ENCODE results near the gene IL17RB. TPM values are rescaled to one million over a fixed set of nuclear protein-coding genes. Genes with fewer than 3 reads are reported as not detected.

The IL17RB gene
- total and polyA plus RNA-seq, 2 experiments from 2014 or later, result 0.79 TPM; not detected in 1

DNA sequence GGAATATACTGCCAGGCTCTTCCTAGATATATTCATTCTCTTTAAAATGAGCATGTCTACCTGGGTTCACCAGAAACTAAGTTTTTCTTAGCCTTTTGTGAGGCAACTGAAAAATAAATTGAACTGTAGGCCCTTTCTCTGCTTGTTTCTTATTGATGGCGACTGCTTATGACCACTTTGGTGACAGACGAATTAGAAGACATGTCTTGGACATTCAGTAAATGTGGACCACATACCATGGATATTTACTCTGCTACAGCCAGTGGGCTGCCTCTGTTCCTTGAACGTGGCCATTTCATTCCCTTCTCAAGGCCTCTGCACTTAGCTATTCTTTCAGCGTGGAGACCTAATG lies 45.9 kb downstream of the IL17RB start:
- H3K27me3 ChIP-seq (replicated peaks; ENCODE audit: insufficient read depth), result 0 out of 2 replicates have a peak, but pooled peaks cover 9% of the 10 kb centered on the region
- no peaks in the 10 kb centered on the region for H4K20me1 ChIP-seq (ENCODE audit: insufficient read depth)
- H3K36me3 ChIP-seq (ENCODE audit: low read depth), result peaks cover 8% of the 10 kb centered on the region; the same call in 1 of the 2 replicates
- H3K9ac ChIP-seq, result peak overlapping the region; percentile 97
- peak overlapping the region; percentile 88 for H3K4me2 ChIP-seq (ENCODE audit: unreplicated experiment)
- H3K4me1 ChIP-seq (ENCODE audit: insufficient read depth), result peaks cover 11% of the 10 kb centered on the region
- in situ Hi-C loops (cut with MboI), result loop anchor here (25.0 kb wide), 1 partner anchor 555 kb away; the partner anchor contains the start of gene DCP1A
- H3K4me3 ChIP-seq, result peak overlapping the region; percentile 94
- whole genome bisulfite sequencing, 2 experiments (ENCODE audit: low coverage in 1 of 2, low lambda C conversion rate in 2 of 2, missing lambda C conversion rate in 2 of 2), result 59 to 64% methylated on average over 4 of the region's 4 CpGs
- no peaks in the 10 kb centered on the region for H3K9me3 ChIP-seq (ENCODE audit: low read depth)
- H2AFZ ChIP-seq, result peak overlapping the region; percentile 83
- DNase-seq, result peak; percentile 35
- no peak for TF ChIP-seq EZH2 (IDR thresholded peaks at IDR 0.05; ENCODE audit: insufficient read depth, poor library complexity, severe bottlenecking)
- no peak for TF ChIP-seq EZH2phosphoT487 (IDR thresholded peaks at IDR 0.05; ENCODE audit: insufficient read depth, low read depth)
- H3K9me2 ChIP-seq (ENCODE audit: insufficient read depth), result no peaks in the 10 kb centered on the region
- H3F3A ChIP-seq (ENCODE audit: insufficient read depth), result peaks cover 8% of the 10 kb centered on the region; the same call in 1 of the 2 replicates
- H3K79me2 ChIP-seq (ENCODE audit: insufficient read depth), result peaks cover 43% of the 10 kb centered on the region
- peak overlapping the region; percentile 94 for H3K27ac ChIP-seq

DNA sequence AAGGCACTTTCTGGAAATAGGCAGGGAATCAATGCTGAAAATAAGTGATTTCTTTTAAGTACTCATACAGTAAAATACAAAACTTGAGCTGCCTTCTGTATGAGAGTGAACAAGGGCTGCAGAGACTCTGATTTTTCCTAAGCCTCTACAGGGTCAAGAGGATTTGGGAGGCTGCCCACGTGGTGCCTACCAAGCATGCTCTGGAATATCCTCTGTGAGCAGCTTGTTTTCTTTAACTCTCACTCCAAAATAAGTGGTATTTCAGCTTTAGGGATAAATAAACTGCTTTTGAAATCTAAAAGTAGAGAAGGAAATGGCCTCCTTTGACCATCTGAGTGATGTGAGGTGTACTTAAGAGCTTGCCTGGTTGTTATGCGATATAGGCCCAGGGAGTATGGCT lies 53.4 kb downstream of the IL17RB start:
- 42 to 43% methylated on average over 2 of the region's 2 CpGs for WGBS, 2 experiments (ENCODE audit: low coverage in 1 of 2, low lambda C conversion rate in 2 of 2, missing lambda C conversion rate in 2 of 2)
- H3K27me3 ChIP-seq (replicated peaks; ENCODE audit: insufficient read depth), result 0 out of 2 replicates have a peak, but pooled peaks cover 12% of the 10 kb centered on the region
- in situ Hi-C loops (cut with MboI), result loop anchor here (25.0 kb wide), 1 partner anchor 562 kb away; the partner anchor contains the start of gene DCP1A
- no peaks in the 10 kb centered on the region for H3K79me2 ChIP-seq (ENCODE audit: insufficient read depth)
- no peak for TF ChIP-seq EZH2phosphoT487 (IDR thresholded peaks at IDR 0.05; ENCODE audit: insufficient read depth, low read depth)
- no peak for TF ChIP-seq EZH2 (IDR thresholded peaks at IDR 0.05; ENCODE audit: insufficient read depth, poor library complexity, severe bottlenecking)
- H3K9me3 ChIP-seq (ENCODE audit: low read depth), result no peaks in the 10 kb centered on the region
- no peaks in the 10 kb centered on the region for H4K20me1 ChIP-seq (ENCODE audit: insufficient read depth)
- DNase-seq, result no peak
- H3K4me2 ChIP-seq (ENCODE audit: unreplicated experiment), result no peak overlapping the region
- H3K4me1 ChIP-seq (ENCODE audit: insufficient read depth), result no peaks in the 10 kb centered on the region
- no peak overlapping the region for H3K27ac ChIP-seq
- no peaks in the 10 kb centered on the region for H3F3A ChIP-seq (ENCODE audit: insufficient read depth)
- no peaks in the 10 kb centered on the region for H3K36me3 ChIP-seq (ENCODE audit: low read depth)
- no peak overlapping the region for H3K9ac ChIP-seq
- H3K9me2 ChIP-seq (ENCODE audit: insufficient read depth), result no peaks in the 10 kb centered on the region
- no peak overlapping the region for H3K4me3 ChIP-seq
- no peak overlapping the region for H2AFZ ChIP-seq

DNA sequence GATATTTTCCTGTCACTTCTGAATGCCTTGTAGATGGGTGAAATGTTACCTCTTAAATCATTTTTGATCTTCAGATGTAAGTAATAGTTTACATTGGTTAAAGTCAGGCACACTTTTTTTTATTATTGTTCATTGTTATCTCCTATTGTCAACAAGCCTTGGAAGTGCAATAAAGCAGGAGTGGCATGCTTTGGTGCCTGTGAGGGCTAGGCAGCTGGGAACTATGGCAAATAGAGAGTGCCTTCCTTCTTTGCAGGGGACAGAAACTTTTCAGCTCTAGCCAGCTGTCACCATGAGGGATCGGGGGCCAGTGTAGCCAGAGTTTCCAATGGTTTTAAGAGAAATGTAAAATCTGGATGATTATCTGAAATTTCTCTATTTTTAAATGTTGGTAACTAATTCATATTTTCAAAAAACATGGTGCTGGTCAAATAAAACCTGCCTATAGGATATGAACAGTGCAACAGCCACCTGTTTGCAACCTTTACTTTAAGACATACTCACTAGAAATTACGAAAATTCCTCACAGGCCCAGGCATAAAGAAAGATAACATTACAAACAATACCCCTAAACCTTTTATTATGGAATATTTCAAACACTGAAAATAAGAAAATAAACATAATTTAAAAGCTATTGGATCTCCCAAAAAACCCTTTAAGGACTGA lies 54.4 kb downstream of the IL17RB start:
- in situ Hi-C loops (cut with MboI), result no loop called here
- no peaks in the 10 kb centered on the region for H3K9me2 ChIP-seq (ENCODE audit: insufficient read depth)

DNA sequence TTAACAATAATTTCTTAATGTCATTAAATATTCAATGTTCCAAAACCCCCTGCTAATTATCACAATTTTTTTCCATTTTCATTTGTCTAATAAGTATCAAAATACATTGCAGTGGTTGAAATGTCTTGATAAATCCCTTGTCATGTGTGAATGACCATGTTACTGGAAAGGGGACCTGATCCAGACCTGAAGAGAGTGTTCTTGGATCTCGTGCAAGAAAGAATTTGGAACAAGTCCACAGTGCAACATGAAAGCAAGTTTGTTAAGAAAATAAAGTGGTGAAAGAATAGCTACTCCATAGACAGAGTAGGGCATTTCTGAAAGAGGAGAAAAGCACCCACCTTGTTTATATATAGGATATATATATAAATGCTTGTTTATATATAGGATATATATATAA lies 55.7 kb downstream of the IL17RB start:
- no peak for TF ChIP-seq EZH2phosphoT487 (IDR thresholded peaks at IDR 0.05; ENCODE audit: insufficient read depth, low read depth)
- TF ChIP-seq EZH2 (IDR thresholded peaks at IDR 0.05; ENCODE audit: insufficient read depth, poor library complexity, severe bottlenecking), result no peak

More for the DNA sequence above, 54.4 kb downstream of the IL17RB start:
- Histone ChIP-seq H3K9me3 (ENCODE audit: low read depth) (no peaks in the 10 kb centered on the region), H3K4me3 (no peak overlapping the region), H3F3A (ENCODE audit: insufficient read depth) (no peaks in the 10 kb centered on the region), H2AFZ (no peak overlapping the region), H3K27me3 (replicated peaks; ENCODE audit: insufficient read depth) (0 out of 2 replicates have a peak, but pooled peaks cover 12% of the 10 kb centered on the region), H4K20me1 (ENCODE audit: insufficient read depth) (no peaks in the 10 kb centered on the region), H3K4me1 (ENCODE audit: insufficient read depth) (no peaks in the 10 kb centered on the region), H3K79me2 (ENCODE audit: insufficient read depth) (no peaks in the 10 kb centered on the region), H3K9ac (no peak overlapping the region), H3K36me3 (ENCODE audit: low read depth) (no peaks in the 10 kb centered on the region), H3K4me2 (ENCODE audit: unreplicated experiment) (no peak overlapping the region), H3K27ac (no peak overlapping the region)
- DNase-seq, result no peak
- 38 to 47% methylated on average over 2 of the region's 2 CpGs for WGBS, 2 experiments (ENCODE audit: low coverage in 1 of 2, low lambda C conversion rate in 2 of 2, missing lambda C conversion rate in 2 of 2)
- TF ChIP-seq EZH2phosphoT487 (IDR thresholded peaks at IDR 0.05; ENCODE audit: insufficient read depth, low read depth), result no peak
- no peak for TF ChIP-seq EZH2 (IDR thresholded peaks at IDR 0.05; ENCODE audit: insufficient read depth, poor library complexity, severe bottlenecking)

More for the DNA sequence above, 55.7 kb downstream of the IL17RB start:
- Histone ChIP-seq H3K9me3 (ENCODE audit: low read depth) (no peaks in the 10 kb centered on the region), H3K9ac (no peak overlapping the region), H3K9me2 (ENCODE audit: insufficient read depth) (no peaks in the 10 kb centered on the region), H3K36me3 (ENCODE audit: low read depth) (no peaks in the 10 kb centered on the region), H3K4me3 (no peak overlapping the region), H3K4me1 (ENCODE audit: insufficient read depth) (no peaks in the 10 kb centered on the region), H3K27me3 (replicated peaks; ENCODE audit: insufficient read depth) (0 out of 2 replicates have a peak, but pooled peaks cover 5% of the 10 kb centered on the region), H3K27ac (no peak overlapping the region), H2AFZ (no peak overlapping the region), H3F3A (ENCODE audit: insufficient read depth) (no peaks in the 10 kb centered on the region), H3K4me2 (ENCODE audit: unreplicated experiment) (no peak overlapping the region), H3K79me2 (ENCODE audit: insufficient read depth) (no peaks in the 10 kb centered on the region), H4K20me1 (ENCODE audit: insufficient read depth) (no peaks in the 10 kb centered on the region)
- in situ Hi-C loops (cut with MboI), result no loop called here
- no peak for DNase-seq
- 0% methylated on average over 1 of the region's 1 CpG for WGBS, 2 experiments (ENCODE audit: low coverage in 1 of 2, low lambda C conversion rate in 2 of 2, missing lambda C conversion rate in 2 of 2)

Data from GM23248 (cell line).